Activated CD8-positive, alpha-beta memory T cell treated with anti-CD3 and anti-CD28 coated beads, Interleukin-2, amount 50 U/mL, for 1 hour (primary cell): ENCODE measurements around the gene CCNY.
"Not testable (repeated sequence)": the region's sequence is repeated elsewhere in the genome, so short reads cannot be mapped to it uniquely, and the experiment has no call there.

Experiments
- DNase-seq: peaks from one replicate; pipeline ENCODE4 v3.0.0-alpha.2; 2020; ENCODE audit errors: extremely low read depth

Gene CCNY

DNA sequence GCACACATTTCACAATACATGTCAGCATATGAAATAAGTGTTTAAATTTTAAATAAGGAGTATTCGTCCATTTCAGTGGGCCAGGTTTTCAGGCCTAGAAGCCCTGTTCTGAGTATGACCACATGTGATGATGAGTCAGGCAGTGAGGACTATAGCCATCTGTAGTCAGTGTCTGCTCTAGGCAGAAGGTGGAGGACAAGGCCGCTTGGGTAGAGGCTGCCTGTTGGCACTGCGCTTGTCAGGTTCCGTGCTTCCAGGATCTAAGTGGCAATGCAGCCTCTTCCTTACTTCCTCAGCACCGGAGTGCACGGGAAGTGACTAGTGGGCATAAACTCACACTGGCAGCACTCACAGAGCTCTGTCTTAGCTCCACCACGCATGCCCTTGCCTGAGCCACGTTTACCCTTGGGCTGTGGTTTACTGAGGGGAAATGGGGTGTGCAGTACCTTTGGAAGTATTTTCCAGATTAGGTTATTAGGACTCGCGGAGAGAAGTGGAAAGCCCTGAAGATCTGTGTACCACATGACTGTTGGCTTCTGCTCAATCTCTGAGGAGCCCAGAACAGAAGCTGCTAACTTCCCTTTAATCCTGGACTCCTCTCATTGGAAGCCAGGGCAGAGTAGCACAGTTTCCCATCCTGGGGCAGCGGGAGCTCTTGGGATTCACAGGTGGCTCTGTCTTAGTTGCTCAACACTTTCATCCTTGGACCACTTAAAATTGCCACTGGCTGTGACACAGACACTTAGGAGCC lies 181.3 kb downstream of the CCNY start:
- no peak for DNase-seq

DNA sequence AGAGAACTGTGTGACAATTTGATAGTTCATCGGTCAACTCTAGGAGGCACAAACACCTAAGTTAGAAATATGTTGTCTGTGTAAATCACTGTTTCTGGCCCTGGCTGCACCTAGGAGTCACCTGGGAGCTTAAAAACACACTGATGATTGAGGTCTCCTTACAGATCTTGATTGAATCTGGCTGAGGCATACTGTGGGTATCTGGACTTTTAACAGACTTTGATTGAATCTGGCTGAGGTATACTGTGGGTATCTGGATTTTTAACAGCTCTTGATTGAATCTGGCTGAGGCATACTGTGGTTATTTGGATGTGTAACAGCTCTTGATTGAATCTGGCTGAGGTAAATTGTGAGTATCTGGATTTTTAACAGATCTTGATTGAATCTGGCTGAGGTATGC lies 181.9 kb downstream of the CCNY start:
- DNase-seq: not testable (repeated sequence)

DNA sequence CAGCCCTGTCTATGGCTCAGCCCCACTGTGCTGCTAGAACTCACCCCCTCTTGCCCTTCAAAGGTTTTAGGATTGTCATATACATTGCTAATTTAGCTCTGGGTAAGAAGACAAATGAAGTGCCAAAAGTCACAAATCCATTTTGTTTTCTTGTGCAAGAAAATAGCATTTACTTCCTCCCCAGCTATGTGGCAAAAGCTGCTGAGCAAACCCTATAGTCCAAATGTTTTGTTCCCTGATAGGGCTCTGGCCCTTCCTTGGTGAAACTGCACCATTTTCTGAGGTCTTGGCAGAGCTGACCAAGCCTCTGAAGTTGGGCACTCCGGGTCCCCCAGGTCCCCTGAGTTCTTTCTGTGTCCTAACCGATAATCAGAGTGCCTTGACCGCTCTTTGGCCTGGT lies 184.7 kb downstream of the CCNY start:
- DNase-seq: no peak

DNA sequence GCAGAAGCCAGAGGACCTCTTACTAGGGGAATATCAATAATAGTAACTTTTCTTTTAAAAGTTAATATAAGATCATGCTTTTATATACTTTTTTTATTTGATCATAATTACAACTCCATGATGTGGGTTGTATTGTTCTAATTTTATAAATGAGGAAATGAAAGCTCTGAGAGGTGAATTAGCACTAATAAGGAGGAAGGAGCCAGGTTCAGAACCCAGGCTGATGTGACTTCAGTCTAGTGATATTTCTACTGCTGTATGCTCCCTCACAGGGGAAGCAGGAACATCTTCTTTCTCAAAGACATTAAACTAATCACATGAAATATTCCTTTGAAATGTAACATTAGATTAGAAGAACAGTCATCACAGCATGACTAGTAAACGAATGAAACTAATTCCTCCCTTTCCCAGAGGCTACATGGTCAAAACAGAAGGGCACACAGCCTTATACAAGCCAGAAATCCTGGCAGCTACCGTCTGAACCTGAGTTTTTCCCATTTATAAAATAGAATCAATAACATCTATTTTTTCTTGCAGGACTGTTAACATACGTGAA lies 187.4 kb downstream of the CCNY start:
- DNase-seq: no peak

DNA sequence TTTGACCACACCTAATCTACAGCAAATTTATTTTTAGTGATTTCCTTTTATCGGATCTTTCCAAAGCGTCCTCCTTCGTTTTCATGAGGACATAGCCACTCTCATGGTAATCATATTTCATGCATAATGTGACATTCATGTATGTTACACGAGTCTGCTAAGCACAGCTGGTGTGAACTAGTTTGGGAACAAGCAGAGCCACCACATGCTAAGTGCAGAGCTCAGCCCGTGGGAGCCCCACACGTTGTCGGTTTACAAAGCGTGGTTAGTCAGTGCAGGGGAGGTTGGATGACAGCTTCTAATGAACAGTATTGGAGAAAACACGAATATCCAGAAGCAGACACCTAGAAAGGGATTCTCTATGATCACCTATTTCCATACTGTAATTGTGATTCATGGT lies 190.4 kb downstream of the CCNY start:
- DNase-seq: no peak

DNA sequence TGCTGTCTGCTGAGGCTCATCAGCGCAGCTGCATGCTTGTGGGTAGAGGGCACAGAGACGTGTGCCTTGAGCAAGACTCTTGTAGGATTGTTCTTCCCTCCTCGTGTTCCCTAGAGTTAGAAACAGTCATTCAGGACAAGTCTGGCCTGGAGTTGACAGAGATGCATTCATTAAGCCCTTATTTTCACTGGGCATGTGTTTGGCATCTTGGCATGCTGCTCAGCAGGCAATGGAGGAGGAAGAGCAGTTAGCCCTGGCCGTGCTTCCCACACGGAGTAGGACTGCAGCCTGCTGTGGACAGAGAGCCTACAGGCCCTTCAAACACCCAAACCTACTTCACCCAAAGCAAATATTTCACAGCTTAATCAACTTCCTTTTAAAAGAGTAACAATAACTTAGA lies 195.8 kb downstream of the CCNY start:
- DNase-seq: no peak

DNA sequence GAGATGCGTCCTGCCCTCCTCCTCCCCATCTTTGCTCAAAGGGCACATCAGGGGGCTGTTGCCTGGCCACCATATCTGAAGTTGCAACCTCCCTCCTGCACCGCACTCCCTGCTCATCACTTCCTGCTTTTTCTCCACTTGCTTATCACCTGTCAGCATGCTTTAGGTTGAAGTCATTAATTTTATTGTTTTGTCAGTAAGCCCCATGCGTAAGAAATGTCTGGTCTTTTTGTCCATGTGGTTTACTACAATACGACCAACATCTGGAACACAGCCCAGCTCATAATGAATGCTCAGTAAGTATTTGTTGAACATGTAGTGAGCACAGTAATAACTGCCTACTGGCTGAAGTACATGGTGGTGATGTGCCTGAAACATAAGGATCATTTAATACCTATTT lies 197.3 kb downstream of the CCNY start:
- DNase-seq: no peak

DNA sequence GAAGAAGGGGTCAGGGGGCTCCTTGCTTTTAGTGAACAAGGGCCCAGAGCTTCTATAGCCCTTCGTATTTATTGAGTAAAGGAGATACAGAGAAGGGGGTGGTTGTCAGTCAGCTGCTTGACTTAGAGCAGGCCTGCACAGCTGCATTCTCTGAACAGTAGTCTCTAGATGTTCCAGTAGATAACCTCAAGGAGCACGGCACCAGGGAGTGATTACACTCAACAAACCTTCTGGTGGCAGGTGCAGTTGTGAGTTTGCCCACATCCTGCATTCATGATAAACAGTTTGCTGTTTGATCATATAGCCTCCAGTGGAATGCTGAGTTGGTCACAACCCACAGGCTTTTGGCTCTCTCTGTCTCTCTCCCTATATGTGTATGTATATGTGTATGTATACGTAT lies 198.8 kb downstream of the CCNY start:
- no peak for DNase-seq

DNA sequence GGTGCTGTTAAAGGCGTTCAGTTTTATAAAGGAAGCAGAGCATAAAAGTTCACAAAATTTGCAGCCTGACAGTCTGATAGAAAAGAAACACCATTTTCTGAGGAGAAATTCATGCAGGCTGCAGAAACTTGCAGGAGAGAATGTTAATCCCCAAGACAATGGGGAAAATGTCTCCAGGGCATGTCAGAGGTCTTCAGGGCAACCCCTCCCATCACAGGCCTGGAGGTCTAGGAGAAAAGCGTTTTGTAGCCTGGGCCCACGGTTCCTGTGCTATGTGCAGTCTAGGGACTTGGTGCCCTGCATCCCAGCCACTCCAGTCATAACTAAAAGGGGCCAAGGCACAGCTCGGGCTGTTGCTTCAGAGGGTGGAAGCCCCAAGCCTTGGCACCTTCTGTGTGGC lies 200.5 kb downstream of the CCNY start:
- DNase-seq: no peak

DNA sequence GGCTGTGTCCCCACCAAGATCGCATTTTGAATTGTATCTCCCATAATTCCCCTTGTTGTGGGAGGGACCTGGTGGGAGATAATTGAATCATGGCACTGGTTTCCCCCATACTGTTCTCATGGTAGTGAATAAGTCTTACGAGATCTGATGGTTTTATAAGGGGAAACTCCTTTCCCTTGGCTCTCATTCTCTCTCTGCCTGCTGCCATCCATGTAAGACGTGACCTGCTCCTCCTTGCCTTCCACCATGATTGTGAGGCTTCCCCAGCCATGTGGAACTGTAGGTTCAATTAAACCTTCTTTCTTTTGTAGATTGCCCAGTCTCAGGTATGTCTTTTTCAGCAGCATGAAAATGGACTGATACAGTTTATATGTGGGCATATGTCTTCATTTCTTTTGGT lies 201.6 kb downstream of the CCNY start:
- DNase-seq: not testable (repeated sequence)

DNA sequence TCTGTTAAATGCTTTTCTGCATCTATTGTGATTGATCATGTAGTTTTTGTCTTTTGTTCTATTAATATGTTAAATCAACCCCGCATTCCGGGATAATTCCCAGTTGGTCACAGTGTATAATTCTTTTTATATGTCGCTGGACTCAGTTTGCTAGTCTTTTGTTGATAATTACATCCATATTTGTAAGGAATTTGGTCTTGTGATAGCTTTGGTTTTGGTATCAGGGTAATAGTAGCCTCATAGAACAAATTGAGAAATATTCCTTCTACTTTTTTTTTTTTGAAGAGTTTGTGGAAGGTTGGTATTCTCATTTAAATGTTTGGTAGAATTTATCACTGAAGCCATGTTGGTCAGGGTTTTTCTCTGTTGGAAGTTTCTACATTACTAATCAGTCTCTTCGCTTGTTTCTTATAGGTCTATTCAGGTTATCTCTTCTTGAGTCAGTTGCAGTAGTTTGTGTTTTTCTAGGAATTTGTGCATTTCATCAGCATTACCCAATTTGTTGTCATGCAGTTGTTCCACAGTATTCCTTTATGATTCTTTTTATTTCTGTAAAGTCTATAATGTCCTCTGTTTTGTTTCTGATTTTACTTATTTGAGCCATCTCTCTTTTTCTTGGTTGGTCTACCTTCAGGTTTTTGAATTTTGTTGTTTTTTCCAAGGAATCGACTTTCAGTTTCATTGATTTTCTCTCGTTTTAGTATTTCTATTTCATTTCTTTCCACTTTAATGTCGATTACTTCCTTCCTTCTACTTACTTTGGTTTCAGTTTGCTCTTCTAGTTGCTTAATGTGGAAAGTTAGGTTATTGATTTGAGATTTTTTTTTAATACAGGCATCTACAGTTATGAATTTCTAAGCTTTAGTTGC lies 204.2 kb downstream of the CCNY start:
- no peak for DNase-seq

DNA sequence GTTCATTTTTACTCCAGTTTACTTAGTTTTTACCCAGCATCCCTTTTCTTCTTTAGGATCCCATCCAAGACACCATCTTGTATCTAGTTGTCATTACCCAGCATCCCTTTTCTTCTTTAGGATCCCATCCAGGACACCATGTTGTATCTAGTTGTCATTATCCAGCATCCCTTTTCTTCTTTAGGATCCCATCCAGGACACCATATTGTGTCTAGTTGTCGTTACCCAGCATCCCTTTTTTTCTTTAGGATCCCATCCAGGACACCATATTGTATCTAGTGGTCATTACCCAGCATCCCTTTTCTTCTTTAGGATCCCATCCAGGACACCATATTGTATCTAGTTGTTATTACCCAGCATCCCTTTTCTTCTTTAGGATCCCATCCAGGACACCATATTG lies 205.4 kb downstream of the CCNY start:
- DNase-seq: no peak

DNA sequence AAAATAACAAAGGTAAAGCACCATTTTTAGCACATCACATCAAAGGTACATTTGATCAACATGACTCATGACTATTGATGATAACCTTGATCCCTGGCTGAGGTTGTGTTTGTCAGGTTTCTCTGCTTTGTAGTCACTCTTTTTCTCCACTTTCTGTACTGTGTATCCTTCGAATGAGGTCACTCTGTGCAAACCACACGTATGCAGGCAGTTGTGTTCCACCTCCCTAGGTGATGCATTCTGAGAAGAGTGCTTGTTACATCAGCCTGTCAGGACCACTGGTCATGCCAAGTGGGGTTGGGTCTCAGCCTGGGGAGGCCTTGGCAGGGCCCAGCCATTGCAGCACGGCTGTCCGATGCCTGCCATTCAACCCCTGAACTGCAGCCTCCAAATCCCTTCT lies 206.0 kb downstream of the CCNY start:
- no peak for DNase-seq

DNA sequence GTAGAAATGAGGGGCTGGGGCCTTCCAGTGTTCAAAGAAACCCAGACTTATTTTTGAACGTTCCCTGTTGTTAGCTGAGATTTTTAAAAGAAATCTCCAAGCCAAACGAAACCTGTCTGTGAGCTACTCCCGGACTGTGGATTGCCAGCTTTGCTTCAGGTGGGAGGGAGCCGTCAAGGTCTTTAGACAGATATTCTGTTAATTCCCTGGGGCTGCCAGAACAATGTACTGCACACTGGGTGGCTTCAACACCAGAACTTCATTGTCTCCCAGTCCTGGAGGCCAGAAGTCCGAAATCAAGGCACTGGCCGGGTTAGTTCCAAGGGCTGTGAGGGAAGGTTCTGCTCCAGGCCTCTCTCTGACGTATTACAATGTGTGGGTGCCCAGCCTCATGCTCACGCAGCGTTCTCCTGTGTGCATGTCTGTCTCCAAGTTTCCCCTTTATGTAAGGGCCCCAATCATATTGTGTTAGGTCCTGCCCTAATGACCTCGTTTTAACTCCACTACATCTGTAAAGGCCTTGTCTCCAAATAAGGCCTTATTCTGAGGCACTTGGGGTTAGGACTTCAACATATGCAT lies 208.9 kb downstream of the CCNY start:
- DNase-seq: no peak

DNA sequence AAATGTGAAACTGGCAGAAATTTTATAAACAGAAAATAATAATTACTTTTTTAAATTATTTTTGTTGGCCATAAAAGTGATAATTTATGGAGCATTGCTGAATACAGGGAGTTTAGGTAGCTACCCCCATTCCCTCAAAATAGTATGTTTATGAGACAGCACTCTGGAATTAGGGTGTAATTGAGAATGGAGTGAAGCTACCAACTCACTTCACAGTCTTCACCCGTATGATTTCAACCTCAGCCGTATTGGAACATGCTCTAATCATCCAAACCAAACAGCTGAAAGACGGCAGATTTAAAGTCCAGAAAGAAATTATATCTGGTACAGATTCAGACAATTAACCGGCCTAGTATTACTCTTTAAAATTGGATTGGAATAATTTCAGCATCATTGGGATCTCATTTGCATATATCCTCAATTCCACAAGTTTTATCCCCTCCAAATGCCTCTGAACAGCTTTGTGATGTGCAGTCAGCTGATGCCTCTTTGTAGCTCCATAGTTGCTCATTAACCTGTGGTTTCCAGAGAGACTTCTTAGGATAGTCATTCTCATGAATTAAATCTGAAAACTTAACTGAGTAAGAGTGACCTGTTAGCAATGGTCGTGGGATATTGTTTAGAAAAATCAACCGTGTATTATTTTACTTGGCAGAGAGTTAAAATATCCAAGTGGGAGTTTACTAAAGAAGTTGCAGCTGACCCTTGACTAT lies 209.7 kb downstream of the CCNY start:
- no peak for DNase-seq

DNA sequence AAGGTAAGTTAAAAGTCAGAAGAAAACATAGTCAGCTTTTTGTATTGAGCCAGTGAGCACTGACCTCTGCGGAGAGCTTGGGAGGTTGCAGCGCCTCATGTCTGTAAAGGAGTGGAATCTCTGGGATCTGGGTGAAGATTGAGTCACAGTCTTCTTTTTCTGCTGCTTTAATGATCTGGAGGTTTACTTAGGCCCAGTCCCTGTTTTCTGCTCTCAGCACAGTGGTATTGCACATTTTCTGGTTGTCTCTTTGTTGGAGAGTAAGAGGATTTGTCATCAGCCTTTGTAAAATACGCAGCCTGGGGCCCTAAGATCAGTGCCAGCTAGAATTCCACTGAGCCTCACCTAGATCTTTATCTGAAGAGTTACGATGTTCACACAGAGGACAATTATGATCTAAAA lies 210.5 kb downstream of the CCNY start:
- no peak for DNase-seq

DNA sequence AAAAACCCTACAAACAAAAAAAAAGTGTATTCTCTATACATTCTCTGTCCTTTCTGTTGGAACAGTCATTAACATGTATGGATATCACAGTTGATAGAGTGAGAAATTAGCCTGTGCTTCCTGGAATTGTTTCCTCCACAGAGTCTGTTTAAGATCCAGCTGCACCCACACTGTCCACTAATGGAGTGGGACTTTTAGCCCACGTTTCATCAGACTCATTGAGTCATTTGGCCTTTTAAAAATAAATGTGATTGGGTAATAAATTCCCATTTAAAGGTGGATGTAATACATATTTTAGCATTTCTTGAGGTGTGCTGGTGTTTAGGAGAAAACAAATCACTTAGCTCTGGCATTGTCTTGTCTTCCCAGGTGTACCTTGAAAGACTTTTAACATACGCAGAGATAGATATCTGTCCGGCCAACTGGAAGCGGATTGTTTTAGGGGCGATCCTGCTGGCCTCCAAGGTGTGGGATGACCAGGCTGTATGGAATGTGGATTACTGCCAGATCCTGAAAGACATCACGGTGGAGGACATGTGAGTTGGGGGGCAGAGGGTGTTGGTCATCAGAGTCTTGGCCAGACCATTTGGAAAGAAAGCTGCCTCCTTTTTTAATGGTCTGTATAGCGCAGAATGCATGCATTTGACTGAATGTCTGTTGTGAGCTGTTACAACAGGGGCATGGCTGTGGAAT lies 216.5 kb downstream of the CCNY start:
- DNase-seq: no peak

DNA sequence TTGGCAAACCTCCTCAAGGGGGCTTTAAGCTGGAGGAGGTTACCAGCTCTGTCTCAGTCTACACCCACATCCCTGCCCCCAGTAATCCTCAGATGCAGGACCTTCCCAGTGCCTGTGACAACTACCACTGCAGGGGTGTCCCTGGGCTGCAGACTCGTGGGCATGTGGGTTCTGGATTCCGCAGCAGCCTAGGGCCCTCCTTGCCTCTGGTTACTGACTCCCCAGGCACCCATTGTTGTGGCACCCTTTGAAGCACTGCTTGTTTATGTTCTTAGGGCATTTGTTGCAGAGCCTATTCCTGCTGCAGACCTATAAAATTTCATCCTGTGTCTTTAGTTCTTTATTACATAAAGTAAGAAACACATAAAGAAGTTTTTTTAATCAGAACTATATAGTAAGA lies 217.7 kb downstream of the CCNY start:
- no peak for DNase-seq

DNA sequence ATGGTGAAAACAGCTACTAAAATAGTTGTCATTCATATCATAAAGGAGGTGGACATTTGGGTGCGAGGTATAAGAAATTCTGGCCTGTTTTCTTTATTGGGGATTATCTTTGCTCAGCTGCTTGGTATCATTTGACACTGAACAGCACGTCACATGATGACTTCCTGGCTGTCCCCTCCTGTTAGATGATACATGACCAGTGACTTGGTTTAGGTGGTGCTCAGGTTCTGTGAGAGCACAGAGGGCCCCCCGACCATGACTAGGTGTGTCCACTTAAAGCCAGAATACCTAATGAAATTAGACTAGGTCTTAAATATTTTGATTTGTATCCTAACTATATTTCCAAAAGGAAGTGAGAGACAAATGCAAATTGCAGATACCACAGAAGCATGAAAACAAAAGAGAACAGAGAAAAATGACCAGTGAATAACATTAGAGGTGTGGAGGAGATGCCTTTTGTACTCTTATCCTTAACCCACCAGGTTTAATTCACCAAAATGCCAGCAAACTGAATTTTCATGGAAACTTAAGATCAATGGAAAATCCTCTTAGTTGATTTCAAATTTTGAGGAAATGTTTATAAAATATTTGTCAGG lies 218.2 kb downstream of the CCNY start:
- DNase-seq: no peak

DNA sequence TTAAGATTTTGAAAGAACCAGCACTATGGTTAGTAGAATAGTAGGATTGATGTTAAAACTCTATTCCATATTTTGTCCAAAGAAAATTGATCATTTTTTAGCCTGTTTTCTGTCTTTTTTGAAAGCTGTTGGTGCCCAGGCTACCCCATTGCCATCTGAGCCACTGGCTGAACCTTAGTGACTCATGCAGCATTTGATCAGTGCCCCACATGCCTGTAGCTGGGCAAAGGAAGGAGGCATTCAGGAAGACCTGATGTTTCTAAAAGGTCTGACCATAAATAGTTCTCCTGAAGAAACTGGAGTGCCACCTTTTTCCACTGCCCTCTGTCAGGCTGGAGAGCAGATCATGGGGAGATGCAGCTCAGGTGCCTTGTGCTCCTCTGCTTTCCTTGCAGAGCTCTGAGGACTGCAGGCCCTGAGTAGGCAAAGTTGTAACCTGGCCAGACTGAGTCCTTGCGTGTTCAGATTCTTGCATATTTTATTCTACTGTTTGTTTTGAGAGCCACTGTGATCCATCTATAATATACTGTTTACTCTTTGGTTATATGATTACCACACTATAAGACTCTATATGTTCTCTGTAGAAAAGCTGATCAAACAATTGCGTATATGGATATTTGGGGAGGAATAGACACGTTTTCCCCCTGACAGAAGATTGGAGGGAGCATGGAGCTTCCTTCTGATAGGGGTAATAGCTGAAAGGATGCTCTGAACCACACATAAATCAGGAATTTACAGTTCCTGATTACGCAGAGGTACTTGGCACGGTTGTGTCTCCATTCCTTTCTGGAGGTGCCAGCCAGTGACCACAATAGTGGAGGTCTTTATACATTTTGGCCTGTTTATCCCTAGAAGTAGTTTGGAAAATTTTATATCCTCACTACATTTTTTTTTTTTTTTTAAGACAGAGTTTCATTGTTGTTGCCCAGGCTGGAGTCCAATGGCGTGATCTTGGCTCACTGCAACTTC lies 219.9 kb downstream of the CCNY start:
- DNase-seq: no peak
